Suprapubic skin (tissue), 4 donors: ENCODE results near the gene CCDC124. TPM values are rescaled to one million over a fixed set of nuclear protein-coding genes. Genes with fewer than 3 reads are reported as not detected.

Experiments
- DNase-seq, 2 donors: peaks; one replicate each; pipeline ENCODE4 v3.0.0-alpha.2; 2019; ENCODE audit warnings: low spot score in 2 of 2
- H3K27ac ChIP-seq: fragments of 200-600 bp; sonication (generic); one replicate; pipeline ENCODE4 v1.5.1; 2019
- H3K27me3 ChIP-seq: fragments of 200-600 bp; sonication (generic); one replicate; pipeline ENCODE4 v1.5.1; 2019
- H3K36me3 ChIP-seq: fragments of 200-600 bp; sonication (generic); one replicate; pipeline ENCODE4 v1.5.1; 2019
- H3K4me1 ChIP-seq: fragments of 200-600 bp; sonication (generic); one replicate; pipeline ENCODE4 v1.5.1; 2019
- H3K4me3 ChIP-seq: fragments of 200-600 bp; sonication (generic); one replicate; pipeline ENCODE4 v1.5.1; 2019; ENCODE audit warnings: mild to moderate bottlenecking
- H3K9me3 ChIP-seq: fragments of 200-600 bp; sonication (generic); one replicate; pipeline ENCODE4 v1.5.1; 2019
- EP300 ChIP-seq: sonication (generic); formaldehyde crosslinking; IDR thresholded peaks from one replicate; pipeline ENCODE4 v1.6.1; 2017; ENCODE audit warnings: antibody characterized with exemption
- POLR2A ChIP-seq, 2 donors: fragments of 450-650 bp; IDR thresholded peaks; one replicate each; pipeline ENCODE4 v1.6.1; 2017; ENCODE audit warnings: antibody characterized with exemption in 2 of 2, mild to moderate bottlenecking in 2 of 2, moderate library complexity in 2 of 2
- POLR2AphosphoS5 ChIP-seq, 3 donors: sonication (generic); formaldehyde crosslinking; IDR thresholded peaks; one replicate each; pipeline ENCODE4 v1.6.1; 2017; ENCODE audit warnings: antibody characterized with exemption in 3 of 3
- WGBS: methylation state at CpG from one replicate; pipeline ENCODE4 v1.1.5; 2018; 5-methylcytosine and 5-hydroxymethylcytosine counted together
- total RNA-seq, 4 donors: library from RNA; depleted of rRNA; stranded (reverse); fragments of >200 nt; gene quantifications; one replicate each; pipeline ENCODE4 v1.1.0, GENCODE V29; 2016
- TF ChIP-seq, protein P1 (sequence below), 2 donors: fragments of 200-600 bp in 1 of 2; fragments of 450-650 bp in 1 of 2; sonication (generic) in 1 of 2; IDR thresholded peaks; one replicate each; pipeline ENCODE4 v1.5.1; 2016 to 2019; ENCODE audit warnings: antibody characterized with exemption in 2 of 2, mild to moderate bottlenecking in 1 of 2, moderate library complexity in 1 of 2

The CCDC124 gene
- total RNA-seq, 4 donors from 2014 or later = 24.3 to 42.7 (median 33.1) TPM

DNA sequence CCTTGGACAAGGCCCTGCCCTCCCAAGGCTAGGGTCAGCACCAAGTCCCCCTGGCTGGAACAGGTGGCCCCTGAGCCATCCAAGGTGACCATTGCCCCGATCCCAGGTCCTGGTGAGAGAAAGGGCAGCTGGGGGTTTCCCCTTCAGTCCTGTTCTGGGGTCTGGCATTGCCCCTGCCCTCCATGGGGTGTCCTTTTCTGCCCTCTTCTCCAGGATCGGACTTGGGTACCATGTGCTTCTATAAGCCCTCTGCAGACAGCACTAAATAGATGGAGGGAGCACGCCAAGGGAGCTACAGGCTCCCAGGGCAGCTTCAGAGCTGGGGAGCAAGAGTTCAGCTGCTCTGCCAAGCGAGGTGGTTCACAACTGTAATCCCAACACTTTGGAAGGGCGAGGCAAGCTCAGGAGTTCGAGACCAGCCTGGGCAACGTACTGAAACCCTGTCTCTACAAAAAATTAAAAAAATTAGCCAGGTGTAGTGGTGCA, 20.5 kb downstream of the CCDC124 start:
- WGBS = 60% methylated on average over 4 of the region's 7 CpGs
- TF ChIP-seq, protein P1, sequence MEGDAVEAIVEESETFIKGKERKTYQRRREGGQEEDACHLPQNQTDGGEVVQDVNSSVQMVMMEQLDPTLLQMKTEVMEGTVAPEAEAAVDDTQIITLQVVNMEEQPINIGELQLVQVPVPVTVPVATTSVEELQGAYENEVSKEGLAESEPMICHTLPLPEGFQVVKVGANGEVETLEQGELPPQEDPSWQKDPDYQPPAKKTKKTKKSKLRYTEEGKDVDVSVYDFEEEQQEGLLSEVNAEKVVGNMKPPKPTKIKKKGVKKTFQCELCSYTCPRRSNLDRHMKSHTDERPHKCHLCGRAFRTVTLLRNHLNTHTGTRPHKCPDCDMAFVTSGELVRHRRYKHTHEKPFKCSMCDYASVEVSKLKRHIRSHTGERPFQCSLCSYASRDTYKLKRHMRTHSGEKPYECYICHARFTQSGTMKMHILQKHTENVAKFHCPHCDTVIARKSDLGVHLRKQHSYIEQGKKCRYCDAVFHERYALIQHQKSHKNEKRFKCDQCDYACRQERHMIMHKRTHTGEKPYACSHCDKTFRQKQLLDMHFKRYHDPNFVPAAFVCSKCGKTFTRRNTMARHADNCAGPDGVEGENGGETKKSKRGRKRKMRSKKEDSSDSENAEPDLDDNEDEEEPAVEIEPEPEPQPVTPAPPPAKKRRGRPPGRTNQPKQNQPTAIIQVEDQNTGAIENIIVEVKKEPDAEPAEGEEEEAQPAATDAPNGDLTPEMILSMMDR (IDR thresholded peaks at IDR 0.05) = no peak
- no peak for TF ChIP-seq EP300
- TF ChIP-seq POLR2A (IDR thresholded peaks at IDR 0.05) = no peak
- TF ChIP-seq POLR2AphosphoS5 (IDR thresholded peaks at IDR 0.05) = no peak
- peaks cover 90% of the 10 kb centered on the region for H3K27me3 ChIP-seq

DNA sequence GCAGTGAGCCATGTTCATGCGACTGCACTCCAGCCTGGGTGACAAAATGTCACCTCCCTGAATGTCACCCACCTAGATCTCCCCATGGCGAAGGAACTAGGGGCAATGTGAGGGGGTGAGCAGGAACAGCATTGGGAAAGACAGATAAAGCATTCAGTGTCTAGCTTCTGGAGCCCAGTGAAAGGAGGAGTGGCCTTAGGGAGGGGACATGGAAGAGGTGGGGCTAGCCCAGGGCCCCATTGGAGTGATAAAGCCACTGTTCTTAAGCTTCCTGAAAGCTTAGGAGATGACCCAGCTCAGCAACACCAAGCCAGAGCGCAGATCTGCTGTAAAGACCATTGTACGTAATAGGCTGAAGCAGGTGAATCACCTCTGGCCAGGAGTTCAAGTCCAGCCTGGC, 21.1 kb downstream of the CCDC124 start:
- peaks cover 37% of the 10 kb centered on the region for H3K4me1 ChIP-seq
- no peak for DNase-seq
- peaks cover 86% of the 10 kb centered on the region for H3K27me3 ChIP-seq
- H3K9me3 ChIP-seq = no peaks in the 10 kb centered on the region
- 79% methylated on average over 2 of the region's 4 CpGs for WGBS
- TF ChIP-seq EP300 = no peak
- TF ChIP-seq, protein P1 (IDR thresholded peaks at IDR 0.05) = no peak
- TF ChIP-seq POLR2AphosphoS5 (IDR thresholded peaks at IDR 0.05) = no peak
- no peak for TF ChIP-seq POLR2A (IDR thresholded peaks at IDR 0.05)
- no peaks in the 10 kb centered on the region for H3K36me3 ChIP-seq
- no peak overlapping the region for H3K4me3 ChIP-seq
- H3K27ac ChIP-seq = no peak overlapping the region

More for the DNA sequence above, 20.5 kb downstream of the CCDC124 start:
- Histone ChIP-seq H3K4me1 (peaks cover 42% of the 10 kb centered on the region), H3K9me3 (no peaks in the 10 kb centered on the region), H3K27ac (no peak overlapping the region), H3K36me3 (no peaks in the 10 kb centered on the region), H3K4me3 (no peak overlapping the region)
- DNase-seq = no peak

DNA sequence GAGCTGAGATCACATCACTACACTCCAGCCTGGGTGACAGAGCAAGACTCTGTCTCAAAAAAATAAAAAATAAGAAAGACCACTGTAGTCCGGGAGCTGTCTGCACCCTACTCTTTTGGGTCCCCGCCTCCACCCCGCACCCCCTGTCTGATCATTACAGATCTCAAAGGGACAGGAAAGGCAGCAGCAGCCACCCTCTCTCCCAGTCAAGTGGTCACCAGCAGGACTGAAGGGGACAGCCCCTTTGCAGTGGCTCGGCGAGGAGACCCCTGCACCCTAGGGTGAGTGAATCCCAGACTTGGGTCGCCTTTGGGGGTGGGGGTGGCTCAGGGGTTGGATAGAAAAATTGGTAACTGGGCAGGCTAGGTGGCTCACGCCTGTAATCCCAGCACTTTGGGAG, 21.6 kb downstream of the CCDC124 start:
- Histone ChIP-seq H3K4me1 (peaks cover 32% of the 10 kb centered on the region), H3K9me3 (no peaks in the 10 kb centered on the region), H3K36me3 (no peaks in the 10 kb centered on the region), H3K27ac (no peak overlapping the region), H3K27me3 (peaks cover 81% of the 10 kb centered on the region), H3K4me3 (no peak overlapping the region)
- TF ChIP-seq, protein P1 (IDR thresholded peaks at IDR 0.05) = no peak
- TF ChIP-seq POLR2A (IDR thresholded peaks at IDR 0.05) = no peak
- TF ChIP-seq POLR2AphosphoS5 (IDR thresholded peaks at IDR 0.05) = no peak
- TF ChIP-seq EP300 = no peak
- WGBS = 76% methylated on average over 5 of the region's 7 CpGs
- DNase-seq = no peak

DNA sequence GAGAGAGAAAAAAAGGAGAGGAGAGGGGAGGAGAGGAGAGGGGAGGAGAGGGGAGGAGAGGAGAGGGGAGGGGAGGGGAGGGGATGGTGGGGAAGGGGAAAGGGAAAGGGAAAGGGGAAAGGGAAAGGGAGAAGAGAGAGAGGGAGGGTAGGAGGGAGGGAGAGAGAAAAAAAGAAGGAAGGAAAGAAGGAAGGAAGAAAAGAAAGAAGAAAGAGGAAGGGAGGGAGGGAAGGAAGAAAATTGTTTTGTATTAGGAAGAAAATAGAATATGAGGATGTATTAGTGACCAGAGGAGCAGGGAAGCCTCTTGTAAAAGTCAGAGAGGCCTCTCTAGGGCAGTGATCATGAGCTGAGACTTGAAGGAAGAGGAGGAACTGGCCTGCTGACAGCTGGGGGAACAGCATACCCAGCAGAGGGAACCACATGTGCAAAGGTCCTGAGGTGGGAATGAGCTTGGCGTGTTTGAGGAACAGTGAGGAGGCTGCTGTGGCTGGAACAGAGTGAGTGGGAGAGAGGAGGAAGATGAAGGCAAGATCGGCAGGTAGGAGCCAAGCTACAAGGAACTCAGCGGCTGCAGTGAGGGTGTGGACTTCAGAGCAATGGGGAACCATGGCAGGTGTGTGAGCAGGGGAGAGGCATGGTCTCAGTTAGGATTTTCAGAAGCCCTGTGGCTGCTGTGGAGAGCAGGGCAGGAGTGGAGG, 24.5 kb downstream of the CCDC124 start:
- H3K9me3 ChIP-seq = no peaks in the 10 kb centered on the region
- DNase-seq = no peak
- H3K4me1 ChIP-seq = peaks cover 3% of the 10 kb centered on the region
- WGBS = 78% methylated on average over 3 of the region's 3 CpGs
- peaks cover 61% of the 10 kb centered on the region for H3K27me3 ChIP-seq
- no peak overlapping the region for H3K27ac ChIP-seq
- TF ChIP-seq POLR2AphosphoS5 (IDR thresholded peaks at IDR 0.05) (no peak), POLR2A (IDR thresholded peaks at IDR 0.05) (no peak), EP300 (no peak)
- TF ChIP-seq, protein P1 (IDR thresholded peaks at IDR 0.05) = no peak
- no peaks in the 10 kb centered on the region for H3K36me3 ChIP-seq
- H3K4me3 ChIP-seq = no peak overlapping the region

DNA sequence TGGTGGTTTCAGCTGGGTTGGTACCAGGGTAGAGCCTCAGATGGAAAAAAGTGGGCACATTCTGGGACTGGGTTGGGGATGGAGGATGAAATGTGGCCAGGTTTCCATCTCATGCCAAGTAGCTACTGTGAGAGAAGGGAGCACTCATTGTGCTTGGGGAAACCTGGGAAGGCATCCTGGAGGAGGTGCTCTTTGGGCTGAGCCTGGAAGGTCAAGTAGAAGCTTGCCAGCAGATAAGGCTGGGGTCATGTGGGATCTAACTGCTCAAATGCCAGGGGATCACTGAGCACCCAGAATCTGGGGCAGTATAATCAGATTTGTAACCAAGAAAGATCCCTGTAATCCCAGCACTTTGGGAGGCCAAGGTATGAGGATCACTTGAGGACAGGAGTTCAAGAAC, 25.1 kb downstream of the CCDC124 start:
- Histone ChIP-seq H3K27me3 (peaks cover 55% of the 10 kb centered on the region), H3K27ac (no peak overlapping the region), H3K9me3 (no peaks in the 10 kb centered on the region), H3K4me1 (no peaks in the 10 kb centered on the region), H3K36me3 (no peaks in the 10 kb centered on the region), H3K4me3 (no peak overlapping the region)
- TF ChIP-seq POLR2AphosphoS5 (IDR thresholded peaks at IDR 0.05) = no peak
- TF ChIP-seq, protein P1 (IDR thresholded peaks at IDR 0.05) = no peak
- TF ChIP-seq EP300 = no peak
- no peak for TF ChIP-seq POLR2A (IDR thresholded peaks at IDR 0.05)
- DNase-seq = no peak
